IMR-90 (cell line): ENCODE measurements around the gene ZNF316. TPM values are rescaled to one million over a fixed set of nuclear protein-coding genes. Genes with fewer than 3 reads are reported as not detected.

ENCODE experiments used
- ATAC-seq: fragments of 200-7000 bp; cut with Tn5 transposase; 2 replicates; pipeline ENCODE4 v1.9.1; 2020; ENCODE audit warnings: low read depth, mild to moderate bottlenecking, moderate library complexity
- BruUV-seq: library from RNA; stranded (reverse); fragments of 400-500 nt; replicated peaks from 2 replicates; lab custom pipeline; 2021; lab: Mats Ljungman, UMichigan
- CTCF ChIA-PET: fragments of 300-600 bp; formaldehyde crosslinking; extraction: SDS; loops from one replicate; lab custom pipeline; 2021; ENCODE audit warnings: antibody characterized with exemption; lab: Yijun Ruan, JAX
- POLR2A ChIA-PET: fragments of 300-600 bp; sonication (Branson Sonifier 250); formaldehyde crosslinking; loops from one replicate; lab custom pipeline; 2022; ENCODE audit warnings: antibody characterized with exemption; ENCODE audit not compliant: unreplicated experiment; lab: Charles Lee
- DNase-seq: peaks from one replicate; pipeline ENCODE4 v3.0.0; 2013
- H2AFZ ChIP-seq: replicated peaks from 2 replicates; pipeline ENCODE3; 2013; ENCODE audit warnings: low read length, mild to moderate bottlenecking; ENCODE audit not compliant: poor library complexity
- H2AK5ac ChIP-seq: 2 replicates; pipeline ENCODE4 v1.6.1; 2013; ENCODE audit warnings: low read depth, low read length, inconsistent platforms
- H2AK9ac ChIP-seq: replicated peaks from 2 replicates; pipeline ENCODE3; 2013; ENCODE audit warnings: mild to moderate bottlenecking, low read depth, low read length, moderate library complexity; ENCODE audit not compliant: poor library complexity
- H2BK120ac ChIP-seq: 2 replicates; pipeline ENCODE4 v1.6.1; 2013; ENCODE audit warnings: low read depth, low read length, inconsistent platforms
- H2BK15ac ChIP-seq: 3 replicates; pipeline ENCODE4 v1.6.1; 2013; ENCODE audit warnings: low read depth, low read length, inconsistent platforms
- H2BK20ac ChIP-seq: 2 replicates; pipeline ENCODE4 v1.6.1; 2013; ENCODE audit warnings: low read depth, mild to moderate bottlenecking, inconsistent platforms, low read length, moderate library complexity
- H2BK5ac ChIP-seq: 2 replicates; pipeline ENCODE4 v1.6.1; 2013; ENCODE audit warnings: mild to moderate bottlenecking, low read depth, low read length, inconsistent platforms; ENCODE audit not compliant: poor library complexity, severe bottlenecking
- H3K14ac ChIP-seq: replicated peaks from 2 replicates; pipeline ENCODE4 v1.6.1; 2013; ENCODE audit warnings: low read depth, low read length, inconsistent platforms
- H3K18ac ChIP-seq: 2 replicates; pipeline ENCODE4 v1.6.1; 2013; ENCODE audit warnings: low read depth, low read length, control low read depth
- H3K23ac ChIP-seq: 2 replicates; pipeline ENCODE4 v1.6.1; 2013; ENCODE audit warnings: low read depth, low read length, inconsistent platforms
- H3K27ac ChIP-seq: 2 replicates; pipeline ENCODE4 v1.5.1; 2013; ENCODE audit warnings: mild to moderate bottlenecking, control low read depth, low read length; ENCODE audit not compliant: insufficient read depth
- H3K27me3 ChIP-seq: 2 replicates; pipeline ENCODE4 v1.6.1; 2013; ENCODE audit warnings: low read length; ENCODE audit not compliant: control insufficient read depth, insufficient read depth
- H3K36me3 ChIP-seq: 2 replicates; pipeline ENCODE4 v1.6.1; 2013; ENCODE audit warnings: low read length, mixed read lengths; ENCODE audit not compliant: control insufficient read depth, insufficient read depth
- H3K4ac ChIP-seq: 2 replicates; pipeline ENCODE4 v1.6.1; 2013; ENCODE audit warnings: low read depth, low read length, inconsistent platforms
- H3K4me1 ChIP-seq: 2 replicates; pipeline ENCODE4 v1.6.1; 2013; ENCODE audit warnings: low read length, mixed read lengths; ENCODE audit not compliant: control insufficient read depth, insufficient read depth
- H3K4me2 ChIP-seq: 2 replicates; pipeline ENCODE4 v1.6.1; 2013; ENCODE audit warnings: low read depth, mild to moderate bottlenecking, control low read depth, low read length, moderate library complexity
- H3K4me3 ChIP-seq: 2 replicates; pipeline ENCODE4 v1.5.1; 2013; ENCODE audit warnings: low read depth, mild to moderate bottlenecking, control low read depth, low read length, moderate library complexity; ENCODE audit not compliant: insufficient read depth
- H3K56ac ChIP-seq: 2 replicates; pipeline ENCODE4 v1.6.1; 2013; ENCODE audit warnings: low read length, inconsistent platforms; ENCODE audit not compliant: insufficient read depth; ENCODE audit errors: extremely low read depth
- H3K79me1 ChIP-seq, 2 experiments: 2 replicates each; pipeline ENCODE4 v1.6.1; 2013; ENCODE audit warnings: low read length in 2 of 2, inconsistent platforms in 1 of 2, low read depth in 1 of 2
- H3K9ac ChIP-seq: 2 replicates; pipeline ENCODE4 v1.6.1; 2013; ENCODE audit warnings: low read depth, low read length, control low read depth
- H3K9me1 ChIP-seq: 2 replicates; pipeline ENCODE4 v1.6.1; 2013; ENCODE audit warnings: low read length, inconsistent platforms; ENCODE audit not compliant: insufficient read depth
- H3K9me3 ChIP-seq: 2 replicates; pipeline ENCODE4 v1.6.1; 2013; ENCODE audit warnings: low read length; ENCODE audit not compliant: control insufficient read depth, insufficient read depth
- H4K20me1 ChIP-seq: 2 replicates; pipeline ENCODE4 v1.6.1; 2013; ENCODE audit warnings: low read length, inconsistent platforms; ENCODE audit not compliant: insufficient read depth
- H4K5ac ChIP-seq: 2 replicates; pipeline ENCODE4 v1.6.1; 2013; ENCODE audit warnings: mild to moderate bottlenecking, low read depth, low read length, control low read depth
- H4K8ac ChIP-seq, 2 experiments: 2 replicates each; pipeline ENCODE4 v1.6.1; 2013; ENCODE audit warnings: low read depth in 2 of 2, low read length in 2 of 2, control low read depth in 1 of 2, inconsistent platforms in 1 of 2
- H4K91ac ChIP-seq: 2 replicates; pipeline ENCODE4 v1.6.1; 2013; ENCODE audit warnings: low read depth, low read length, inconsistent platforms; ENCODE audit not compliant: insufficient read depth
- BHLHE40 ChIP-seq: fragments of 150-350 bp; IDR thresholded peaks from 2 replicates; pipeline ENCODE4 v1.6.1; 2016; ENCODE audit warnings: mild to moderate bottlenecking, low read depth, low read length
- CEBPB ChIP-seq: IDR thresholded peaks from 2 replicates; pipeline ENCODE4 v1.6.1; 2012; ENCODE audit warnings: low read depth, low read length, improper control_type of control experiment
- CHD1 ChIP-seq: IDR thresholded peaks from 2 replicates; pipeline ENCODE4 v1.6.1; 2012; ENCODE audit warnings: low read depth, low read length, improper control_type of control experiment
- FOS ChIP-seq: fragments of 150-350 bp; IDR thresholded peaks from 2 replicates; pipeline ENCODE4 v1.6.1; 2016; ENCODE audit warnings: low read depth, low read length
- MAFK ChIP-seq: IDR thresholded peaks from 2 replicates; pipeline ENCODE4 v1.6.1; 2012; ENCODE audit warnings: low read depth, low read length, improper control_type of control experiment
- MAZ ChIP-seq: IDR thresholded peaks from 2 replicates; pipeline ENCODE4 v1.6.1; 2012; ENCODE audit warnings: low read depth, mild to moderate bottlenecking, low read length, improper control_type of control experiment, moderate library complexity, borderline replicate concordance
- MXI1 ChIP-seq: IDR thresholded peaks from 2 replicates; pipeline ENCODE4 v1.6.1; 2012; ENCODE audit warnings: low read depth, mild to moderate bottlenecking, low read length, moderate library complexity, borderline replicate concordance
- NFE2L2 ChIP-seq: fragments of 150-350 bp; IDR thresholded peaks from 2 replicates; pipeline ENCODE4 v1.6.1; 2016; ENCODE audit warnings: low read depth, mild to moderate bottlenecking, low read length
- POLR2A ChIP-seq: IDR thresholded peaks from 2 replicates; pipeline ENCODE4 v1.6.1; 2012; ENCODE audit warnings: mild to moderate bottlenecking, low read depth, low read length
- RAD21 ChIP-seq: IDR thresholded peaks from 2 replicates; pipeline ENCODE4 v1.6.1; 2012; ENCODE audit warnings: low read length, improper control_type of control experiment
- RCOR1 ChIP-seq: IDR thresholded peaks from 2 replicates; pipeline ENCODE4 v1.6.1; 2012; ENCODE audit warnings: mild to moderate bottlenecking, low read length, improper control_type of control experiment; ENCODE audit not compliant: insufficient replicate concordance
- RFX5 ChIP-seq: IDR thresholded peaks from 2 replicates; pipeline ENCODE4 v1.8.0; 2012; ENCODE audit warnings: low read depth, mild to moderate bottlenecking, low read length, moderate library complexity
- SMC3 ChIP-seq: fragments of 150-350 bp; IDR thresholded peaks from 2 replicates; pipeline ENCODE4 v1.6.1; 2016; ENCODE audit warnings: low read depth, mild to moderate bottlenecking, antibody characterized with exemption, low read length, moderate library complexity
- WGBS, 2 experiments: methylation state at CpG; one replicate each; pipeline versions ENCODE4 v1.1.5 to v1.1.7; 2013; ENCODE audit warnings: missing lambda C conversion rate in 2 of 2; ENCODE audit not compliant: insufficient read length in 1 of 2; ENCODE audit errors: extremely low coverage in 2 of 2; 5-methylcytosine and 5-hydroxymethylcytosine counted together
- dilution Hi-C: fragments of 300-500 bp; cut with HindIII; formaldehyde crosslinking; loops from one replicate; pipeline ENCODE4 v1.14.3; 2018; ENCODE audit warnings: low sequenced_read_pairs; ENCODE audit not compliant: unreplicated experiment
- in situ Hi-C: fragments of 300-500 bp; cut with MboI; formaldehyde crosslinking; loops from 3 replicates; pipeline ENCODE4 v1.14.3; 2019; ENCODE audit warnings: low sequenced_read_pairs, inconsistent platforms, mixed read lengths
- intact Hi-C: fragments of 100-400 bp; cut with micrococcal nuclease; formaldehyde crosslinking; loops from 2 replicates; pipeline ENCODE4 v1.10.0; 2022
- polyA plus RNA-seq, 3 experiments: library from polyadenylated mRNA; depleted of rRNA; stranded (reverse); fragments of >200 nt; gene quantifications; 2 replicates each; pipeline ENCODE4 v1.2.3, GENCODE V29; 2012; ENCODE audit warnings: low replicate concordance in 1 of 3
- total RNA-seq: library from RNA; depleted of rRNA; stranded (reverse); fragments of >200 nt; gene quantifications from 2 replicates; pipeline ENCODE4 v1.2.3, GENCODE V29; 2012
- TF ChIP-seq, protein P1 (sequence below): conservative IDR thresholded peaks from 2 replicates; pipeline ENCODE4 v1.5.1; 2012; ENCODE audit warnings: mild to moderate bottlenecking, low read depth, low read length, improper control_type of control experiment
- TF ChIP-seq, protein P2 (sequence below): fragments of 150-350 bp; IDR thresholded peaks from 2 replicates; pipeline ENCODE4 v1.6.1; 2017; ENCODE audit warnings: mild to moderate bottlenecking, antibody characterized with exemption, low read length, low read depth
- TF ChIP-seq, protein P3 (sequence below): fragments of 150-350 bp; IDR thresholded peaks from 2 replicates; pipeline ENCODE4 v1.6.1; 2016; ENCODE audit warnings: low read depth, mild to moderate bottlenecking, low read length, moderate library complexity, borderline replicate concordance

The ZNF316 gene
- total and polyA plus RNA-seq, 2 of the 4 experiments (the other 2 are of a cell fraction) = 3.2 to 7.2 TPM

DNA sequence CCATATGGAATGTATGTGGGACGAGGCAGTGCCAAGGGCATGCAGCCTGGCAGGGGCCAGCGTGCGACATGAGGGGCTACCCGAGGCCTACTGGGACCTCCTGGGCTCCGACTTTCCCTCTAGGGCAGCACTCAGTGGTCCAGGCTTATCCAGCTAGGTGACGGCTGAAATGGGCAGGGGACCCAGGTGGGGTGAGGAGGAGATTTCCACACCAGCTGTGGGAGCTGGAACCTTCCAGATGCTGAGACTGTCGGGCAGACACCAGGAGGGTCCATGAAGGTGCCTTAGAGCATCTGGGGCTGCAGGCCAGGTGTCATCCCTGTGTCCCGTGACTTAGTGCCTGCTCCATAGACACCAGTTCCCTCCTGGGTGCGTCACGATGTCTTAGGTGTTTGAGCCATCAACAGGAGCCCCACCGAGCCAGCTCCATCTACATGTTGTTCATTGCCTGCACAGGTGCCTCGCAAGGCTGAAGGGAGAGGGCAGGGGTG, 13.4 kb downstream of the ZNF316 start:
- Histone ChIP-seq H3K23ac (no peak overlapping the region), H3K4me1 (no peaks in the 10 kb centered on the region), H2AK5ac (no peak overlapping the region), H4K20me1 (peaks cover 4% of the 10 kb centered on the region; the same call in 1 of the 2 replicates), H2AK9ac (no peak overlapping the region), H2AFZ (no peak overlapping the region), H3K9me3 (peaks cover 40% of the 10 kb centered on the region), H4K8ac (no peak overlapping the region), H2BK5ac (no peak overlapping the region), H3K9ac (no peak overlapping the region), H2BK15ac (no peak overlapping the region), H2BK120ac (no peak overlapping the region), H3K36me3 (peaks cover 80% of the 10 kb centered on the region), H3K27ac (no peak overlapping the region), H3K4me2 (no peak overlapping the region), H4K91ac (no peak overlapping the region), H3K4me3 (no peak overlapping the region), H3K79me1 (peaks cover 0 to 17% of the 10 kb centered on the region in 2 experiments; a peak in 1 of 4 replicates), H3K27me3 (no peaks in the 10 kb centered on the region), H2BK20ac (no peak overlapping the region), H4K5ac (no peak overlapping the region), H3K18ac (no peak overlapping the region), H3K56ac (no peak overlapping the region), H3K9me1 (no peaks in the 10 kb centered on the region), H3K14ac (no peak overlapping the region), H3K4ac (no peak overlapping the region)
- dilution Hi-C loops (no loop called here), in situ Hi-C loops (no loop called here), intact Hi-C loops (no loop called here)
- no peak for ATAC-seq
- ChIA-PET POLR2A (no interaction called here), CTCF (interaction anchor here (0.7 kb wide), 1 partner anchor 51 kb away, joined by 4 read pairs; no protein-coding TSS in a partner anchor)
- no peak for DNase-seq
- BruUV-seq = no TSS peak
- no peak for TF ChIP-seq MAZ
- no peak for TF ChIP-seq CEBPB
- no peak for TF ChIP-seq FOS
- no peak for TF ChIP-seq SMC3
- TF ChIP-seq BHLHE40 = no peak
- no peak for TF ChIP-seq POLR2A
- TF ChIP-seq RCOR1 = no peak
- TF ChIP-seq, protein P1, sequence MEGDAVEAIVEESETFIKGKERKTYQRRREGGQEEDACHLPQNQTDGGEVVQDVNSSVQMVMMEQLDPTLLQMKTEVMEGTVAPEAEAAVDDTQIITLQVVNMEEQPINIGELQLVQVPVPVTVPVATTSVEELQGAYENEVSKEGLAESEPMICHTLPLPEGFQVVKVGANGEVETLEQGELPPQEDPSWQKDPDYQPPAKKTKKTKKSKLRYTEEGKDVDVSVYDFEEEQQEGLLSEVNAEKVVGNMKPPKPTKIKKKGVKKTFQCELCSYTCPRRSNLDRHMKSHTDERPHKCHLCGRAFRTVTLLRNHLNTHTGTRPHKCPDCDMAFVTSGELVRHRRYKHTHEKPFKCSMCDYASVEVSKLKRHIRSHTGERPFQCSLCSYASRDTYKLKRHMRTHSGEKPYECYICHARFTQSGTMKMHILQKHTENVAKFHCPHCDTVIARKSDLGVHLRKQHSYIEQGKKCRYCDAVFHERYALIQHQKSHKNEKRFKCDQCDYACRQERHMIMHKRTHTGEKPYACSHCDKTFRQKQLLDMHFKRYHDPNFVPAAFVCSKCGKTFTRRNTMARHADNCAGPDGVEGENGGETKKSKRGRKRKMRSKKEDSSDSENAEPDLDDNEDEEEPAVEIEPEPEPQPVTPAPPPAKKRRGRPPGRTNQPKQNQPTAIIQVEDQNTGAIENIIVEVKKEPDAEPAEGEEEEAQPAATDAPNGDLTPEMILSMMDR = no peak
- no peak for TF ChIP-seq MXI1
- TF ChIP-seq RFX5 = no peak
- TF ChIP-seq, protein P2, sequence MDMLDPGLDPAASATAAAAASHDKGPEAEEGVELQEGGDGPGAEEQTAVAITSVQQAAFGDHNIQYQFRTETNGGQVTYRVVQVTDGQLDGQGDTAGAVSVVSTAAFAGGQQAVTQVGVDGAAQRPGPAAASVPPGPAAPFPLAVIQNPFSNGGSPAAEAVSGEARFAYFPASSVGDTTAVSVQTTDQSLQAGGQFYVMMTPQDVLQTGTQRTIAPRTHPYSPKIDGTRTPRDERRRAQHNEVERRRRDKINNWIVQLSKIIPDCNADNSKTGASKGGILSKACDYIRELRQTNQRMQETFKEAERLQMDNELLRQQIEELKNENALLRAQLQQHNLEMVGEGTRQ = no peak
- TF ChIP-seq NFE2L2 = no peak
- TF ChIP-seq RAD21 = no peak
- TF ChIP-seq, protein P3, sequence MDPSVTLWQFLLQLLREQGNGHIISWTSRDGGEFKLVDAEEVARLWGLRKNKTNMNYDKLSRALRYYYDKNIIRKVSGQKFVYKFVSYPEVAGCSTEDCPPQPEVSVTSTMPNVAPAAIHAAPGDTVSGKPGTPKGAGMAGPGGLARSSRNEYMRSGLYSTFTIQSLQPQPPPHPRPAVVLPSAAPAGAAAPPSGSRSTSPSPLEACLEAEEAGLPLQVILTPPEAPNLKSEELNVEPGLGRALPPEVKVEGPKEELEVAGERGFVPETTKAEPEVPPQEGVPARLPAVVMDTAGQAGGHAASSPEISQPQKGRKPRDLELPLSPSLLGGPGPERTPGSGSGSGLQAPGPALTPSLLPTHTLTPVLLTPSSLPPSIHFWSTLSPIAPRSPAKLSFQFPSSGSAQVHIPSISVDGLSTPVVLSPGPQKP = no peak
- no peak for TF ChIP-seq CHD1
- TF ChIP-seq MAFK = no peak
- 93% methylated on average over 3 of the region's 12 CpGs; no CpG with 5 or more reads in 1 of the 2 experiments for WGBS, 2 experiments
